ENCODE results near the gene RNU1-2. TPM values are rescaled to one million over a fixed set of nuclear protein-coding genes. Genes with fewer than 3 reads are reported as not detected.
A peak's percentile ranks its signal among the peaks of the same experiment; 100 is the strongest.
"Not testable (repeated sequence)": the region's sequence is repeated elsewhere in the genome, so short reads cannot be mapped to it uniquely, and the experiment has no call there.

RNU1-2 gene
- total RNA-seq, 4 donors from 2014 or later = under 0.01 TPM

DNA sequence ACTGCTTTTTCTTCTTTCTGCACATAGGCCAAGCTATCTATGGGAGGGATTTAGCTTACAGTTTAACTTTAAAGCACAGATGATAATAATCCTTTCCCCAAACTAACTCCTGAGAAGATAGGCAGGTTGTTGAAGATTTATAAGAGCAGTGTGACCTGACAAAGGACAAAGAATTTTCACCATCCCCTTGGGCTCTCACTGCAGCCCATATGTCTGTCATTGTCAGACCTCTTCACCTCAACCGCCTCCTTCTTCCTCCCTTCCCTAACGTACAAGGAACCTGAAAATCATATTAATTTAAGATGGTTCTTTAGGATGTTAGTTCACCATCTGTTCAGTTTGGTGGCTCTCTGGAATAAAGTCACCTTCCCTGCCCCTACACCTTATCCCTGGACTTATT is 5.0 kb downstream of the RNU1-2 start:
- Histone ChIP-seq H3K4me1 (peaks cover 3 to 13% of the 10 kb centered on the region in 2 donors), H3K27ac (no peak overlapping the region), H3K27me3 (no peaks in the 10 kb centered on the region), H3K9me3 (no peaks in the 10 kb centered on the region), H3K4me3 (replicated peaks in 1 of 3) (no peak overlapping the region), H3K36me3 (no peaks in the 10 kb centered on the region)
- TF ChIP-seq, protein P1, sequence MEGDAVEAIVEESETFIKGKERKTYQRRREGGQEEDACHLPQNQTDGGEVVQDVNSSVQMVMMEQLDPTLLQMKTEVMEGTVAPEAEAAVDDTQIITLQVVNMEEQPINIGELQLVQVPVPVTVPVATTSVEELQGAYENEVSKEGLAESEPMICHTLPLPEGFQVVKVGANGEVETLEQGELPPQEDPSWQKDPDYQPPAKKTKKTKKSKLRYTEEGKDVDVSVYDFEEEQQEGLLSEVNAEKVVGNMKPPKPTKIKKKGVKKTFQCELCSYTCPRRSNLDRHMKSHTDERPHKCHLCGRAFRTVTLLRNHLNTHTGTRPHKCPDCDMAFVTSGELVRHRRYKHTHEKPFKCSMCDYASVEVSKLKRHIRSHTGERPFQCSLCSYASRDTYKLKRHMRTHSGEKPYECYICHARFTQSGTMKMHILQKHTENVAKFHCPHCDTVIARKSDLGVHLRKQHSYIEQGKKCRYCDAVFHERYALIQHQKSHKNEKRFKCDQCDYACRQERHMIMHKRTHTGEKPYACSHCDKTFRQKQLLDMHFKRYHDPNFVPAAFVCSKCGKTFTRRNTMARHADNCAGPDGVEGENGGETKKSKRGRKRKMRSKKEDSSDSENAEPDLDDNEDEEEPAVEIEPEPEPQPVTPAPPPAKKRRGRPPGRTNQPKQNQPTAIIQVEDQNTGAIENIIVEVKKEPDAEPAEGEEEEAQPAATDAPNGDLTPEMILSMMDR (IDR thresholded peaks at IDR 0.05) = peak in 1 of 6 experiments; percentile 25
- no peak for TF ChIP-seq POLR2A (IDR thresholded peaks at IDR 0.05)
- intact Hi-C loops (cut with DNase I) = no loop called here
- no peak for DNase-seq
- 58 to 80% methylated on average over 2 of the region's 2 CpGs for WGBS, 2 donors

DNA sequence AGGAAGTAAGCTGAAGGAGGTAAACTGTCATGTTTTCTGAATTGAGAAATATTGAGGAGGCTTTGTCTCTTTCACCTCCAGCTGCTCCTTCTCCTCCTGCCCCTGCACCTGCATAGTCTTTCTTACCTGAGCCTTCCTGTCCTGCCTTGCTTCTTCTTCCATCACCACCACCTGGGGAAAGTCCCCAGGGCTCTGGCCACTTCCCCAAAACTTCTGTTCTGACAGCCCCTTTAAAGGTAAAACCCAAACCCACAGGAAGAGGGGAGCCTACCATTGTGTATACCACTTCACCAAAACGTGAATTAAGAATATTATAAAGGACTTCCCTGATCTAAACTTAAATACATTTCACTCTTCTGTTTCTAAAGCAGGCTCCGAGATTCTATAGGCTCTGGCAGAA is 5.6 kb downstream of the RNU1-2 start:
- DNase-seq; H3K36me3 ChIP-seq; intact Hi-C loops (cut with DNase I); H3K4me3 ChIP-seq (replicated peaks in 1 of 3); H3K27ac ChIP-seq; H3K9me3 ChIP-seq; H3K27me3 ChIP-seq: not testable (repeated sequence)
- WGBS, 2 donors = 57 to 76% methylated on average over 2 of the region's 2 CpGs
- H3K4me1 ChIP-seq = peaks cover 3 to 13% of the 10 kb centered on the region in 2 donors

DNA sequence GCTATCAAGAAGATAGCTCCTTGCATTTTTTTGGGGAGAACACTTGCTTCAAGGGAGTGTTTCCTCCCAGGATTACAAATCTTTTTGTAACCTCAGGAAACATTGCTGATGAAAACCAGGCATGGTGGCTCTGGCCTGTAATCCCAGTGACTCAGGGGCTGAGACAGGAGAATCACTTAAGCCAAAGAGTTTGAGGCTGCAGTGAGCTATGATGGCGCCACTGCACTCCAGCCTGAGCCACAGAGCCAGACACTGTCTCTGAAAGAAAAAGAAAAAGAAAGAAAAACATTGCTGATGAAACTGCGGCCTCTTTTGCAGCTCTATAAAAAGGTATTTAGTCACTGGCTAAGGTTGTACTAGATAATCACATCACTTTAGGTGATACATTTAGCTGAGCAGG is 7.3 kb downstream of the RNU1-2 start:
- H3K36me3 ChIP-seq = no peaks in the 10 kb centered on the region
- peak overlapping the region; percentile 95 to 100 (median 99) for H3K27ac ChIP-seq
- H3K4me3 ChIP-seq (replicated peaks in 1 of 3) = no peak overlapping the region
- TF ChIP-seq, protein P1 (IDR thresholded peaks at IDR 0.05) = no peak
- no peak for TF ChIP-seq POLR2A (IDR thresholded peaks at IDR 0.05)
- H3K9me3 ChIP-seq = no peaks in the 10 kb centered on the region
- intact Hi-C loops (cut with DNase I) = no loop called here
- no peaks in the 10 kb centered on the region for H3K27me3 ChIP-seq
- WGBS, 2 donors = 68 to 75% methylated on average over 2 of the region's 2 CpGs
- no peak for DNase-seq
- peaks cover 3 to 13% of the 10 kb centered on the region in 2 donors for H3K4me1 ChIP-seq

DNA sequence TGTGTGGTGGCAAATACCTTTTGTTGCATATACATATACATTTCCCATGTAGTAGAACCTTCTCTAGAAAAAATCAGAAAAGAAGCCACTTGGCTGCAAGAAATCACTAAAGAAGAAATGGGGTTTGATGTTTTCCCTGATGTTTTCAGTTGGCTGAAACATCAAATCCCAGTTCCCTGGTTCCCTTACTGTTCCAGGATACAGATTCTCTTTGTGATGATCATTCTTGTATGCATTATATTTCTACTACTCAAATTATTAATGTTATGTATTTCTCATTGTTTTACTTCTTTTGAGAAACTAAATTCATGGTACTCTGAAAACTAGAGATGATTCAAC is 7.6 kb downstream of the RNU1-2 start:
- H3K9me3 ChIP-seq = no peaks in the 10 kb centered on the region
- intact Hi-C loops (cut with DNase I) = no loop called here
- H3K4me1 ChIP-seq = peaks cover 3 to 13% of the 10 kb centered on the region in 2 donors
- peak overlapping the region in 1 of 3 donors; percentile 40 for H3K4me3 ChIP-seq (replicated peaks in 1 of 3)
- H3K27me3 ChIP-seq = no peaks in the 10 kb centered on the region
- H3K36me3 ChIP-seq = no peaks in the 10 kb centered on the region
- H3K27ac ChIP-seq = peak overlapping the region; percentile 95 to 100 (median 99)
- no peak for DNase-seq
- no peak for TF ChIP-seq POLR2A (IDR thresholded peaks at IDR 0.05)
- TF ChIP-seq, protein P1 (IDR thresholded peaks at IDR 0.05) = no peak

DNA sequence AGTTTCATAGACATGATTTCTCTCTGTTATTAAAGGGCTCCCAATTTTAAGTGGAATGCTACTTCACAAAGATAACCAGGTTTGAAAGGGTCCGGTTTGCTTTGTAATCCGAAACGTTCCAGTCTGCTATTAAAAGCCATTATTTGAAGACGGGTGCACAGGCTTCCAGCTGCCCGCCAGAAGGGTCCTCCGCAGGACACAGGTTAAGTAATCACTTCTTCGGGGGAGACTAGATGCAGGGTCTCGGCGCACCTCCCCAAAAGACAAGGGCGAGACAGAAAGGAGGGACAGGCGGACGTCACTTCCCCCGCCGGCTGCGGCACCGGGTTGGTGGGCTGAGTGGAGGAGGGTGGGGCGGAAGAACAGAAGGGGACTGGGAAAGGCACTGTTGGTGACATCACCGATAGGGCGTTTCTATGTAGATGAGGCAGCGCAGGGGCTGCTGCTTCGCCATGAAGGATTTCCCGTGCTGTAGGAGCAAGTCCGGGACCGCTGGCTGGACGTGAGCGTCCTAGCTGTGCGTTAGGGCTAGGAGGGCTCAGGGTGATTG is 8.9 kb downstream of the RNU1-2 start:
- WGBS, 2 donors = 1 to 2% methylated on average over 27 of the region's 27 CpGs
- intact Hi-C loops (cut with DNase I) = no loop called here
- peak; percentile 86 to 99 for TF ChIP-seq POLR2A (IDR thresholded peaks at IDR 0.05)
- TF ChIP-seq, protein P1 (IDR thresholded peaks at IDR 0.05) = no peak
- H3K4me3 ChIP-seq (replicated peaks in 1 of 3) = peak overlapping the region; percentile 19 to 61 (median 40)
- H3K27me3 ChIP-seq = no peaks in the 10 kb centered on the region
- DNase-seq = peak; percentile 100
- H3K27ac ChIP-seq = peak overlapping the region; percentile 95 to 100 (median 99)
- H3K9me3 ChIP-seq = no peaks in the 10 kb centered on the region
- peaks cover 3 to 13% of the 10 kb centered on the region in 2 donors for H3K4me1 ChIP-seq
- no peaks in the 10 kb centered on the region for H3K36me3 ChIP-seq
